HEK293 (cell line): ENCODE data around the gene NR2F2.
A peak's percentile ranks its signal among the peaks of the same experiment; 100 is the strongest.

Experiments
- CTCF ChIA-PET: fragments of 350-600 bp; formaldehyde crosslinking; extraction: SDS; loops from one replicate; lab custom pipeline; 2021; ENCODE audit warnings: antibody characterized with exemption; lab: Yijun Ruan, JAX
- POLR2A ChIA-PET: fragments of 300-600 bp; formaldehyde crosslinking; extraction: SDS; loops from one replicate; lab custom pipeline; 2020; ENCODE audit warnings: antibody characterized with exemption, inconsistent platforms; lab: Yijun Ruan, JAX
- H3K27ac ChIP-seq: fragments of 200-500 bp; sonication (Bioruptor generic); 2 replicates; pipeline ENCODE4 v1.5.1; 2014; ENCODE audit warnings: low read depth, low read length, control low read depth, inconsistent platforms; ENCODE audit errors: extremely low read depth
- H3K36me3 ChIP-seq, 2 experiments: fragments of 200-500 bp in 1 of 2; sonication (Bioruptor generic) in 1 of 2; 1 replicate in 1 of 2; 2 replicates in 1 of 2; pipeline ENCODE4 v1.5.1; 2014 to 2017; ENCODE audit warnings: inconsistent platforms in 2 of 2, low read length in 2 of 2; ENCODE audit not compliant: control insufficient read depth in 2 of 2, insufficient read depth in 1 of 2
- H3K4me1 ChIP-seq: fragments of 200-500 bp; sonication (Bioruptor generic); 2 replicates; pipeline ENCODE4 v1.5.1; 2014; ENCODE audit warnings: mild to moderate bottlenecking, low read length, inconsistent platforms; ENCODE audit not compliant: control insufficient read depth, insufficient read depth
- H3K4me3 ChIP-seq: 2 replicates; pipeline ENCODE4 v1.5.1; 2011; ENCODE audit warnings: low read depth, mild to moderate bottlenecking, control low read depth, low read length, moderate library complexity
- H3K9me3 ChIP-seq: fragments of 200-500 bp; sonication (Bioruptor generic); 2 replicates; pipeline ENCODE4 v1.5.1; 2014; ENCODE audit warnings: low read depth, low read length, inconsistent platforms; ENCODE audit not compliant: control insufficient read depth, insufficient read depth
- HOXA7 ChIP-seq: sonication (generic); formaldehyde crosslinking; IDR thresholded peaks from 2 replicates; pipeline ENCODE4 v1.8.1; 2022; ENCODE audit warnings: missing genetic modification reagents, borderline replicate concordance
- KLF9 ChIP-seq: fragments of 450-650 bp; formaldehyde crosslinking; IDR thresholded peaks from 2 replicates; pipeline ENCODE4 v1.5.1; 2016; ENCODE audit warnings: missing biosample characterization, missing genetic modification characterization, low read depth
- REPIN1 ChIP-seq: fragments of 450-650 bp; formaldehyde crosslinking; IDR thresholded peaks from 2 replicates; pipeline ENCODE4 v1.5.1; 2017; ENCODE audit warnings: missing biosample characterization, missing genetic modification characterization, low read depth
- SALL2 ChIP-seq: fragments of 450-650 bp; formaldehyde crosslinking; IDR thresholded peaks from 2 replicates; pipeline ENCODE4 v1.5.0; 2017; ENCODE audit warnings: missing biosample characterization, mild to moderate bottlenecking, missing genetic modification characterization, borderline replicate concordance
- SCRT2 ChIP-seq: fragments of 450-650 bp; formaldehyde crosslinking; IDR thresholded peaks from 2 replicates; pipeline ENCODE4 v1.5.1; 2016; ENCODE audit warnings: missing biosample characterization, missing genetic modification characterization
- YY2 ChIP-seq: fragments of 450-650 bp; formaldehyde crosslinking; IDR thresholded peaks from 2 replicates; pipeline ENCODE4 v1.5.1; 2016; ENCODE audit warnings: missing biosample characterization, missing genetic modification characterization
- ZBTB1 ChIP-seq: fragments of 450-650 bp; formaldehyde crosslinking; IDR thresholded peaks from 2 replicates; pipeline ENCODE4 v1.5.1; 2016; ENCODE audit warnings: missing biosample characterization, missing genetic modification characterization
- ZBTB20 ChIP-seq: fragments of 450-650 bp; formaldehyde crosslinking; IDR thresholded peaks from 2 replicates; pipeline ENCODE4 v1.5.1; 2016; ENCODE audit warnings: missing biosample characterization, missing genetic modification characterization
- ZBTB48 ChIP-seq: fragments of 450-650 bp; formaldehyde crosslinking; IDR thresholded peaks from 2 replicates; pipeline ENCODE4 v1.5.1; 2016; ENCODE audit warnings: missing biosample characterization, missing genetic modification characterization
- ZBTB8A ChIP-seq: fragments of 450-650 bp; formaldehyde crosslinking; IDR thresholded peaks from 2 replicates; pipeline ENCODE4 v1.5.1; 2016; ENCODE audit warnings: missing biosample characterization, missing genetic modification characterization
- ZEB2 ChIP-seq: fragments of 450-650 bp; formaldehyde crosslinking; IDR thresholded peaks from 2 replicates; pipeline ENCODE4 v1.5.1; 2016; ENCODE audit warnings: missing biosample characterization, missing genetic modification characterization
- ZFP37 ChIP-seq: fragments of 450-650 bp; formaldehyde crosslinking; IDR thresholded peaks from 2 replicates; pipeline ENCODE4 v1.5.1; 2016; ENCODE audit warnings: missing biosample characterization, missing genetic modification characterization
- ZNF121 ChIP-seq: fragments of 450-650 bp; formaldehyde crosslinking; IDR thresholded peaks from 2 replicates; pipeline ENCODE4 v1.5.1; 2016; ENCODE audit warnings: missing biosample characterization, missing genetic modification characterization
- ZNF169 ChIP-seq: fragments of 450-650 bp; formaldehyde crosslinking; IDR thresholded peaks from 2 replicates; pipeline ENCODE4 v1.5.1; 2016; ENCODE audit warnings: missing biosample characterization, missing genetic modification characterization
- ZNF433 ChIP-seq: fragments of 450-650 bp; formaldehyde crosslinking; IDR thresholded peaks from 2 replicates; pipeline ENCODE4 v1.5.1; 2016; ENCODE audit warnings: missing biosample characterization, missing genetic modification characterization, low read depth
- ZNF571 ChIP-seq: fragments of 450-650 bp; formaldehyde crosslinking; IDR thresholded peaks from 2 replicates; pipeline ENCODE4 v1.5.0; 2017; ENCODE audit warnings: missing biosample characterization, missing genetic modification characterization
- ZNF660 ChIP-seq: fragments of 450-650 bp; IDR thresholded peaks from 2 replicates; pipeline ENCODE4 v1.5.1; 2018; ENCODE audit warnings: missing biosample characterization, mild to moderate bottlenecking, missing genetic modification characterization
- ZNF837 ChIP-seq: fragments of 450-650 bp; formaldehyde crosslinking; IDR thresholded peaks from 2 replicates; pipeline ENCODE4 v1.5.1; 2016; ENCODE audit warnings: missing biosample characterization, missing genetic modification characterization
- TF ChIP-seq, protein P1 (sequence below): fragments of 450-650 bp; formaldehyde crosslinking; IDR thresholded peaks from 2 replicates; pipeline ENCODE4 v1.5.1; 2016; ENCODE audit warnings: missing biosample characterization, missing genetic modification characterization
- TF ChIP-seq, protein P2 (sequence below): fragments of 450-650 bp; formaldehyde crosslinking; IDR thresholded peaks from 2 replicates; pipeline ENCODE4 v1.5.1; 2016; ENCODE audit warnings: missing biosample characterization, missing genetic modification characterization, borderline replicate concordance
- TF ChIP-seq, protein P3 (sequence below): fragments of 450-650 bp; formaldehyde crosslinking; IDR thresholded peaks from 2 replicates; pipeline ENCODE4 v1.5.1; 2016; ENCODE audit warnings: missing biosample characterization, missing genetic modification characterization
- TF ChIP-seq, protein P4 (sequence below): fragments of 450-650 bp; formaldehyde crosslinking; IDR thresholded peaks from 2 replicates; pipeline ENCODE4 v1.5.1; 2016; ENCODE audit warnings: missing biosample characterization, missing genetic modification characterization
- TF ChIP-seq, protein P5 (sequence below): fragments of 450-650 bp; formaldehyde crosslinking; IDR thresholded peaks from 2 replicates; pipeline ENCODE4 v1.5.1; 2016; ENCODE audit warnings: missing biosample characterization, missing genetic modification characterization, borderline replicate concordance

Gene NR2F2

DNA sequence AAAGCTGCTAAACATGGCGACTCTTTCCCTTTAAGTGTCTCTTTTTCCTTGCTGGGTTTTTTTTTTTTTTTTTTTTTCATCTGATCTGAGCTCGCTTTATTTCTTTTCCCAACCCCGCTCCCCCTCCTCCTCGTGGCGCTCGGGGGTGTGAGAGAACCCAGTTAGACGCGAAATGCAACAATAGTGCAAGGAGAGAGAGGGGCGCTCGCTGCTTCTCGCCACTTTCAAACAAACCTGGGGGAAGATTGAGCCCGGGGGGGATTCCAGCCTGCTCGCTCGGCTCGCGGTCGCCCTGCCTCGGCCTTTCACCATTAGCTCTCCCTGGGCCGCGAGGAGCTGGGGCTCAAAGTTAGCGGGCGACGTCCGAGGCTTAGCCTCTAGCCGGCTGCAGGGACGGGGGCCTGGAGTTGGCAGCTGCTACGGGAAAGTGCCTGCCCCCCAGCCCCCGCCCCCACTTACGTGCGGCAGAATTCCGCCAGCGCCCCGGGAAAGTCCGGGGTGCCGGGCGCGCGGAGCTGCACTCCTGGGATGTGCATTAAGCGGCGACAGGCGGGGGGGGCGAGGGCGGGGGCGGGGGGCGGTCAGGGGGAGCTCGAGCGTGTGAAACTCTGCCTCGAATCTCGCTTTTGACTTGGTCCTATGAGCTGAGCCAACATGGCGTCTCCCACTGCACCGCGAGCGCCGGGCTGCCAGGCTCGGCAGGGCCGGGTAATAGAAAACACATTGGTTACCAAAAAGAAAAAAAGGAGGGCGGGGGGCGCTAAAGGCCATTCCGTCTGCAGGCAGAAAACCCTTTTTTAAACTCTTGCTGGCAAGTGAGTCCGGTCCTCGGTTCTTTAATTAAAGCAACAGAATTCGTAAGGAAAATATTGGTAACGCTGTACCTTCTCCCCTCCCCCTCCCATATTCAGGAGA is 10.4 kb downstream of the NR2F2 start:
- ChIA-PET POLR2A (interaction anchor here (0.6 to 3.3 kb wide), 7 partner anchors 10 to 442 kb away, joined by 3 to 42 read pairs (median 7); partner anchors contain the start of gene NR2F2), CTCF (interaction anchor here (0.6 to 1.6 kb wide), 5 partner anchors 16 to 1414 kb away, joined by 3 to 5 read pairs (median 4); no protein-coding TSS in a partner anchor)
- H3K4me1 ChIP-seq = peaks cover 30% of the 10 kb centered on the region
- peak overlapping the region; percentile 66 for H3K4me3 ChIP-seq
- H3K9me3 ChIP-seq = no peaks in the 10 kb centered on the region
- peaks cover 10 to 30% of the 10 kb centered on the region in 2 experiments for H3K36me3 ChIP-seq
- peak overlapping the region; percentile 96 for H3K27ac ChIP-seq
- TF ChIP-seq SCRT2 (no peak), ZNF660 (tag by site-specific recombination) (no peak; the same call in 1 of the 2 replicates), KLF9 (tag by site-specific recombination) (no peak), ZNF571 (tag by site-specific recombination) (no peak), ZNF169 (tag by site-specific recombination) (no peak), ZBTB1 (no peak), REPIN1 (tag by site-specific recombination) (no peak), ZBTB48 (no peak), ZNF433 (tag by site-specific recombination) (no peak), ZFP37 (tag by site-specific recombination) (no peak), ZNF121 (tag by site-specific recombination) (no peak), YY2 (tag by site-specific recombination) (no peak), ZBTB8A (tag by site-specific recombination) (peak; percentile 60; the same call in 1 of the 2 replicates), SALL2 (tag by site-specific recombination) (no peak), ZNF837 (no peak), HOXA7 (CRISPR knock-in tag) (no peak), ZEB2 (tag by site-specific recombination) (peak; percentile 47; the same call in 1 of the 2 replicates), ZBTB20 (tag by site-specific recombination) (peak; percentile 83)
- TF ChIP-seq, protein P1, sequence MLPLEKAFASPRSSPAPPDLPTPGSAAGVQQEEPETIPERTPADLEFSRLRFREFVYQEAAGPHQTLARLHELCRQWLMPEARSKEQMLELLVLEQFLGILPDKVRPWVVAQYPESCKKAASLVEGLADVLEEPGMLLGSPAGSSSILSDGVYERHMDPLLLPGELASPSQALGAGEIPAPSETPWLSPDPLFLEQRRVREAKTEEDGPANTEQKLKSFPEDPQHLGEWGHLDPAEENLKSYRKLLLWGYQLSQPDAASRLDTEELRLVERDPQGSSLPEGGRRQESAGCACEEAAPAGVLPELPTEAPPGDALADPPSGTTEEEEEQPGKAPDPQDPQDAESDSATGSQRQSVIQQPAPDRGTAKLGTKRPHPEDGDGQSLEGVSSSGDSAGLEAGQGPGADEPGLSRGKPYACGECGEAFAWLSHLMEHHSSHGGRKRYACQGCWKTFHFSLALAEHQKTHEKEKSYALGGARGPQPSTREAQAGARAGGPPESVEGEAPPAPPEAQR (tag by site-specific recombination) = no peak; the same call in 1 of the 2 replicates
- TF ChIP-seq, protein P2, sequence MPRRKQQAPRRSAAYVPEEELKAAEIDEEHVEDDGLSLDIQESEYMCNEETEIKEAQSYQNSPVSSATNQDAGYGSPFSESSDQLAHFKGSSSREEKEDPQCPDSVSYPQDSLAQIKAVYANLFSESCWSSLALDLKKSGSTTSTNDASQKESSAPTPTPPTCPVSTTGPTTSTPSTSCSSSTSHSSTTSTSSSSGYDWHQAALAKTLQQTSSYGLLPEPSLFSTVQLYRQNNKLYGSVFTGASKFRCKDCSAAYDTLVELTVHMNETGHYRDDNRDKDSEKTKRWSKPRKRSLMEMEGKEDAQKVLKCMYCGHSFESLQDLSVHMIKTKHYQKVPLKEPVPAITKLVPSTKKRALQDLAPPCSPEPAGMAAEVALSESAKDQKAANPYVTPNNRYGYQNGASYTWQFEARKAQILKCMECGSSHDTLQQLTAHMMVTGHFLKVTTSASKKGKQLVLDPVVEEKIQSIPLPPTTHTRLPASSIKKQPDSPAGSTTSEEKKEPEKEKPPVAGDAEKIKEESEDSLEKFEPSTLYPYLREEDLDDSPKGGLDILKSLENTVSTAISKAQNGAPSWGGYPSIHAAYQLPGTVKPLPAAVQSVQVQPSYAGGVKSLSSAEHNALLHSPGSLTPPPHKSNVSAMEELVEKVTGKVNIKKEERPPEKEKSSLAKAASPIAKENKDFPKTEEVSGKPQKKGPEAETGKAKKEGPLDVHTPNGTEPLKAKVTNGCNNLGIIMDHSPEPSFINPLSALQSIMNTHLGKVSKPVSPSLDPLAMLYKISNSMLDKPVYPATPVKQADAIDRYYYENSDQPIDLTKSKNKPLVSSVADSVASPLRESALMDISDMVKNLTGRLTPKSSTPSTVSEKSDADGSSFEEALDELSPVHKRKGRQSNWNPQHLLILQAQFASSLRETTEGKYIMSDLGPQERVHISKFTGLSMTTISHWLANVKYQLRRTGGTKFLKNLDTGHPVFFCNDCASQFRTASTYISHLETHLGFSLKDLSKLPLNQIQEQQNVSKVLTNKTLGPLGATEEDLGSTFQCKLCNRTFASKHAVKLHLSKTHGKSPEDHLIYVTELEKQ (tag by site-specific recombination) = no peak
- TF ChIP-seq, protein P3, sequence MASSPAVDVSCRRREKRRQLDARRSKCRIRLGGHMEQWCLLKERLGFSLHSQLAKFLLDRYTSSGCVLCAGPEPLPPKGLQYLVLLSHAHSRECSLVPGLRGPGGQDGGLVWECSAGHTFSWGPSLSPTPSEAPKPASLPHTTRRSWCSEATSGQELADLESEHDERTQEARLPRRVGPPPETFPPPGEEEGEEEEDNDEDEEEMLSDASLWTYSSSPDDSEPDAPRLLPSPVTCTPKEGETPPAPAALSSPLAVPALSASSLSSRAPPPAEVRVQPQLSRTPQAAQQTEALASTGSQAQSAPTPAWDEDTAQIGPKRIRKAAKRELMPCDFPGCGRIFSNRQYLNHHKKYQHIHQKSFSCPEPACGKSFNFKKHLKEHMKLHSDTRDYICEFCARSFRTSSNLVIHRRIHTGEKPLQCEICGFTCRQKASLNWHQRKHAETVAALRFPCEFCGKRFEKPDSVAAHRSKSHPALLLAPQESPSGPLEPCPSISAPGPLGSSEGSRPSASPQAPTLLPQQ (tag by site-specific recombination) = 0 out of 2 replicates have a peak, but pooled peaks have one; percentile 17
- TF ChIP-seq, protein P4, sequence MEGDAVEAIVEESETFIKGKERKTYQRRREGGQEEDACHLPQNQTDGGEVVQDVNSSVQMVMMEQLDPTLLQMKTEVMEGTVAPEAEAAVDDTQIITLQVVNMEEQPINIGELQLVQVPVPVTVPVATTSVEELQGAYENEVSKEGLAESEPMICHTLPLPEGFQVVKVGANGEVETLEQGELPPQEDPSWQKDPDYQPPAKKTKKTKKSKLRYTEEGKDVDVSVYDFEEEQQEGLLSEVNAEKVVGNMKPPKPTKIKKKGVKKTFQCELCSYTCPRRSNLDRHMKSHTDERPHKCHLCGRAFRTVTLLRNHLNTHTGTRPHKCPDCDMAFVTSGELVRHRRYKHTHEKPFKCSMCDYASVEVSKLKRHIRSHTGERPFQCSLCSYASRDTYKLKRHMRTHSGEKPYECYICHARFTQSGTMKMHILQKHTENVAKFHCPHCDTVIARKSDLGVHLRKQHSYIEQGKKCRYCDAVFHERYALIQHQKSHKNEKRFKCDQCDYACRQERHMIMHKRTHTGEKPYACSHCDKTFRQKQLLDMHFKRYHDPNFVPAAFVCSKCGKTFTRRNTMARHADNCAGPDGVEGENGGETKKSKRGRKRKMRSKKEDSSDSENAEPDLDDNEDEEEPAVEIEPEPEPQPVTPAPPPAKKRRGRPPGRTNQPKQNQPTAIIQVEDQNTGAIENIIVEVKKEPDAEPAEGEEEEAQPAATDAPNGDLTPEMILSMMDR = peak; percentile 58
- TF ChIP-seq, protein P5, sequence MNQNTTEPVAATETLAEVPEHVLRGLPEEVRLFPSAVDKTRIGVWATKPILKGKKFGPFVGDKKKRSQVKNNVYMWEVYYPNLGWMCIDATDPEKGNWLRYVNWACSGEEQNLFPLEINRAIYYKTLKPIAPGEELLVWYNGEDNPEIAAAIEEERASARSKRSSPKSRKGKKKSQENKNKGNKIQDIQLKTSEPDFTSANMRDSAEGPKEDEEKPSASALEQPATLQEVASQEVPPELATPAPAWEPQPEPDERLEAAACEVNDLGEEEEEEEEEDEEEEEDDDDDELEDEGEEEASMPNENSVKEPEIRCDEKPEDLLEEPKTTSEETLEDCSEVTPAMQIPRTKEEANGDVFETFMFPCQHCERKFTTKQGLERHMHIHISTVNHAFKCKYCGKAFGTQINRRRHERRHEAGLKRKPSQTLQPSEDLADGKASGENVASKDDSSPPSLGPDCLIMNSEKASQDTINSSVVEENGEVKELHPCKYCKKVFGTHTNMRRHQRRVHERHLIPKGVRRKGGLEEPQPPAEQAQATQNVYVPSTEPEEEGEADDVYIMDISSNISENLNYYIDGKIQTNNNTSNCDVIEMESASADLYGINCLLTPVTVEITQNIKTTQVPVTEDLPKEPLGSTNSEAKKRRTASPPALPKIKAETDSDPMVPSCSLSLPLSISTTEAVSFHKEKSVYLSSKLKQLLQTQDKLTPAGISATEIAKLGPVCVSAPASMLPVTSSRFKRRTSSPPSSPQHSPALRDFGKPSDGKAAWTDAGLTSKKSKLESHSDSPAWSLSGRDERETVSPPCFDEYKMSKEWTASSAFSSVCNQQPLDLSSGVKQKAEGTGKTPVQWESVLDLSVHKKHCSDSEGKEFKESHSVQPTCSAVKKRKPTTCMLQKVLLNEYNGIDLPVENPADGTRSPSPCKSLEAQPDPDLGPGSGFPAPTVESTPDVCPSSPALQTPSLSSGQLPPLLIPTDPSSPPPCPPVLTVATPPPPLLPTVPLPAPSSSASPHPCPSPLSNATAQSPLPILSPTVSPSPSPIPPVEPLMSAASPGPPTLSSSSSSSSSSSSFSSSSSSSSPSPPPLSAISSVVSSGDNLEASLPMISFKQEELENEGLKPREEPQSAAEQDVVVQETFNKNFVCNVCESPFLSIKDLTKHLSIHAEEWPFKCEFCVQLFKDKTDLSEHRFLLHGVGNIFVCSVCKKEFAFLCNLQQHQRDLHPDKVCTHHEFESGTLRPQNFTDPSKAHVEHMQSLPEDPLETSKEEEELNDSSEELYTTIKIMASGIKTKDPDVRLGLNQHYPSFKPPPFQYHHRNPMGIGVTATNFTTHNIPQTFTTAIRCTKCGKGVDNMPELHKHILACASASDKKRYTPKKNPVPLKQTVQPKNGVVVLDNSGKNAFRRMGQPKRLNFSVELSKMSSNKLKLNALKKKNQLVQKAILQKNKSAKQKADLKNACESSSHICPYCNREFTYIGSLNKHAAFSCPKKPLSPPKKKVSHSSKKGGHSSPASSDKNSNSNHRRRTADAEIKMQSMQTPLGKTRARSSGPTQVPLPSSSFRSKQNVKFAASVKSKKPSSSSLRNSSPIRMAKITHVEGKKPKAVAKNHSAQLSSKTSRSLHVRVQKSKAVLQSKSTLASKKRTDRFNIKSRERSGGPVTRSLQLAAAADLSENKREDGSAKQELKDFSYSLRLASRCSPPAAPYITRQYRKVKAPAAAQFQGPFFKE = no peak
